Ascending aorta (tissue), 2 donors: ENCODE measurements around the gene SEPHS1. TPM values are rescaled to one million over a fixed set of nuclear protein-coding genes. Genes with fewer than 3 reads are reported as not detected.

Source experiments
- DNase-seq, 2 donors: peaks; one replicate each; pipeline ENCODE4 v3.0.0-alpha.2; 2019; ENCODE audit warnings: low spot score in 2 of 2
- H3K27ac ChIP-seq, 2 donors: fragments of 200-600 bp; sonication (generic); one replicate each; pipeline ENCODE4 v1.5.1; 2016 to 2017; ENCODE audit warnings: mild to moderate bottlenecking in 1 of 2
- H3K27me3 ChIP-seq: fragments of 200-600 bp; sonication (generic); one replicate; pipeline ENCODE4 v1.5.1; 2017
- H3K36me3 ChIP-seq, 2 donors: fragments of 200-600 bp; sonication (generic); one replicate each; pipeline ENCODE4 v1.5.1; 2016
- H3K4me1 ChIP-seq, 2 donors: fragments of 200-600 bp; sonication (generic); one replicate each; pipeline ENCODE4 v1.5.1; 2016 to 2017; ENCODE audit warnings: mild to moderate bottlenecking in 1 of 2
- H3K4me3 ChIP-seq, 2 donors: fragments of 200-600 bp; sonication (generic); one replicate each; pipeline ENCODE4 v1.5.1; 2016 to 2017; ENCODE audit warnings: mild to moderate bottlenecking in 1 of 2
- H3K9me3 ChIP-seq, 2 donors: fragments of 200-600 bp; sonication (generic); one replicate each; pipeline ENCODE4 v1.5.1; 2016
- CTCF ChIP-seq, 3 experiments: fragments of 200-600 bp in 2 of 3; fragments of 450-650 bp in 1 of 3; sonication (generic) in 2 of 3; IDR thresholded peaks; one replicate each; pipeline ENCODE4 v1.5.1; 2016 to 2019; ENCODE audit warnings: antibody characterized with exemption in 3 of 3, mild to moderate bottlenecking in 1 of 3, moderate library complexity in 1 of 3
- intact Hi-C: fragments of 100-400 bp; cut with DNase I; formaldehyde crosslinking; loops from one replicate; pipeline ENCODE4 v1.15.1; 2023
- total RNA-seq: library from RNA; depleted of rRNA; stranded (reverse); fragments of >200 nt; gene quantifications from one replicate; pipeline ENCODE4 v1.1.0, GENCODE V29; 2016

Gene SEPHS1
- total RNA-seq, 1 donor from 2014 or later = 20.3 TPM

- no peak for DNase-seq
- Histone ChIP-seq H3K27me3 (no peaks in the 10 kb centered on the region), H3K4me3 (no peak overlapping the region), H3K9me3 (no peaks in the 10 kb centered on the region), H3K27ac (no peak overlapping the region), H3K36me3 (no peaks in the 10 kb centered on the region), H3K4me1 (no peaks in the 10 kb centered on the region)
- TF ChIP-seq CTCF (IDR thresholded peaks at IDR 0.05) = no peak
- intact Hi-C loops = loop anchor here (1.0 to 2.0 kb wide), 2 partner anchors 68 to 214 kb away; partner anchors contain the start of gene PRPF18
Measured at GRCh38 chr10:13372524-13372923, 24.4 kb upstream of the SEPHS1 start.

- DNase-seq = peak in 1 of 2 donors; percentile 76
Measured at GRCh38 chr10:13371897-13372470, 23.9 kb upstream of the SEPHS1 start.

GRCh38 chr10:13366891-13367290 lies 18.8 kb upstream of the SEPHS1 start:
- no peak overlapping the region for H3K4me3 ChIP-seq
- H3K27me3 ChIP-seq = no peaks in the 10 kb centered on the region
- H3K36me3 ChIP-seq = no peaks in the 10 kb centered on the region
- DNase-seq = no peak
- intact Hi-C loops = no loop called here
- no peaks in the 10 kb centered on the region for H3K4me1 ChIP-seq
- no peak for TF ChIP-seq CTCF (IDR thresholded peaks at IDR 0.05)
- H3K9me3 ChIP-seq = no peaks in the 10 kb centered on the region
- H3K27ac ChIP-seq = no peak overlapping the region

More at GRCh38 chr10:13371897-13372470, 23.9 kb upstream of the SEPHS1 start:
- TF ChIP-seq CTCF (IDR thresholded peaks at IDR 0.05) = peak; percentile 48 to 83 (median 72)
- no peaks in the 10 kb centered on the region for H3K36me3 ChIP-seq
- no peak overlapping the region for H3K4me3 ChIP-seq
- no peak overlapping the region for H3K27ac ChIP-seq
- intact Hi-C loops = loop anchor here (1.0 to 2.0 kb wide), 2 partner anchors 69 to 214 kb away; partner anchors contain the start of gene PRPF18
- H3K27me3 ChIP-seq = no peaks in the 10 kb centered on the region
- no peaks in the 10 kb centered on the region for H3K9me3 ChIP-seq
- no peaks in the 10 kb centered on the region for H3K4me1 ChIP-seq

GRCh38 chr10:13365831-13366230 lies 17.7 kb upstream of the SEPHS1 start:
- Histone ChIP-seq H3K4me3 (no peak overlapping the region), H3K27me3 (no peaks in the 10 kb centered on the region), H3K4me1 (no peaks in the 10 kb centered on the region), H3K9me3 (no peaks in the 10 kb centered on the region), H3K36me3 (no peaks in the 10 kb centered on the region), H3K27ac (no peak overlapping the region)
- intact Hi-C loops = no loop called here
- TF ChIP-seq CTCF (IDR thresholded peaks at IDR 0.05) = no peak
- DNase-seq = no peak

GRCh38 chr10:13365243-13365642 lies 17.1 kb upstream of the SEPHS1 start:
- no peak for DNase-seq
- H3K27ac ChIP-seq = no peak overlapping the region
- intact Hi-C loops = no loop called here
- H3K9me3 ChIP-seq = no peaks in the 10 kb centered on the region
- H3K36me3 ChIP-seq = no peaks in the 10 kb centered on the region
- H3K4me1 ChIP-seq = no peaks in the 10 kb centered on the region
- no peaks in the 10 kb centered on the region for H3K27me3 ChIP-seq
- no peak overlapping the region for H3K4me3 ChIP-seq
- TF ChIP-seq CTCF (IDR thresholded peaks at IDR 0.05) = no peak

GRCh38 chr10:13360587-13360986 lies 12.5 kb upstream of the SEPHS1 start:
- H3K27me3 ChIP-seq = no peaks in the 10 kb centered on the region
- no peaks in the 10 kb centered on the region for H3K4me1 ChIP-seq
- no peak for TF ChIP-seq CTCF (IDR thresholded peaks at IDR 0.05)
- H3K4me3 ChIP-seq = no peak overlapping the region
- intact Hi-C loops = no loop called here
- H3K36me3 ChIP-seq = no peaks in the 10 kb centered on the region
- no peaks in the 10 kb centered on the region for H3K9me3 ChIP-seq
- H3K27ac ChIP-seq = no peak overlapping the region
- no peak for DNase-seq
